Measurements from ENCODE around the gene ZNF385B. TPM values are rescaled to one million over a fixed set of nuclear protein-coding genes. Genes with fewer than 3 reads are reported as not detected.

The ZNF385B gene
- total and polyA plus RNA-seq, 10 of the 15 experiments (the other 5 are each of a cell fraction or from before 2014, with no cell fraction given) = not detected

DNA sequence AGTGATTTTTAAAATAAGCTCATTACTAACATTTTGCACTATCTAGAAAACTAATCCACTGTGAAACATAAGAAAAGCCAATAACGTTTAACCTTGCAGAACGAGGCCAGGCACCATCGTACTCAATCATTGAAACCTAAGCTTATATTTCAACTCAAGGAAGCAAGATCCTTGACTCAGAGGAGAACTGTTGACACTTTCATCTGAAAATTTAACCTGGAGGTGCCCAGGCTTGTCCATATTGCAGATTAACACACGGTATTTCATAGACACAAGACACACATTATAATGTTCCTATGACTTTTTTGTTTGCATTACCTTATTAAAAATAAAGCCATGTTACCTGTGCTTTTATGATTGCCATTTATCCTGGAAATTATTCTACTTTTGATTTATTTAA lies 89.6 kb downstream of the ZNF385B start:
- SMC1A ChIA-PET (ENCODE audit: uncharacterized antibody, unreplicated experiment) = interaction anchor here (1.3 kb wide), 1 partner anchor 28 kb away, joined by 5 read pairs; no protein-coding TSS in a partner anchor
- TF ChIP-seq, protein P1, sequence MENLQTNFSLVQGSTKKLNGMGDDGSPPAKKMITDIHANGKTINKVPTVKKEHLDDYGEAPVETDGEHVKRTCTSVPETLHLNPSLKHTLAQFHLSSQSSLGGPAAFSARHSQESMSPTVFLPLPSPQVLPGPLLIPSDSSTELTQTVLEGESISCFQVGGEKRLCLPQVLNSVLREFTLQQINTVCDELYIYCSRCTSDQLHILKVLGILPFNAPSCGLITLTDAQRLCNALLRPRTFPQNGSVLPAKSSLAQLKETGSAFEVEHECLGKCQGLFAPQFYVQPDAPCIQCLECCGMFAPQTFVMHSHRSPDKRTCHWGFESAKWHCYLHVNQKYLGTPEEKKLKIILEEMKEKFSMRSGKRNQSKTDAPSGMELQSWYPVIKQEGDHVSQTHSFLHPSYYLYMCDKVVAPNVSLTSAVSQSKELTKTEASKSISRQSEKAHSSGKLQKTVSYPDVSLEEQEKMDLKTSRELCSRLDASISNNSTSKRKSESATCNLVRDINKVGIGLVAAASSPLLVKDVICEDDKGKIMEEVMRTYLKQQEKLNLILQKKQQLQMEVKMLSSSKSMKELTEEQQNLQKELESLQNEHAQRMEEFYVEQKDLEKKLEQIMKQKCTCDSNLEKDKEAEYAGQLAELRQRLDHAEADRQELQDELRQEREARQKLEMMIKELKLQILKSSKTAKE (IDR thresholded peaks at IDR 0.05; ENCODE audit: low read depth, poor library complexity, severe bottlenecking) = no peak
- TF ChIP-seq BACH1 (IDR thresholded peaks at IDR 0.05; ENCODE audit: borderline replicate concordance) (no peak), MTA3 (IDR thresholded peaks at IDR 0.05; ENCODE audit: borderline replicate concordance, low read length) (no peak), EED (IDR thresholded peaks at IDR 0.05; ENCODE audit: low read depth) (no peak), PML (IDR thresholded peaks at IDR 0.05; ENCODE audit: low read length) (no peak), USF1 (IDR thresholded peaks at IDR 0.05; ENCODE audit: borderline replicate concordance, extremely low read length, insufficient read depth, low read depth, low read length) (no peak), PKNOX1 (IDR thresholded peaks at IDR 0.05) (no peak), SMAD1 (IDR thresholded peaks at IDR 0.05; ENCODE audit: low read depth, partially characterized antibody) (no peak), NFYA (IDR thresholded peaks at IDR 0.05; ENCODE audit: borderline replicate concordance, low read depth, low read length) (no peak)
- TF ChIP-seq, protein P2, sequence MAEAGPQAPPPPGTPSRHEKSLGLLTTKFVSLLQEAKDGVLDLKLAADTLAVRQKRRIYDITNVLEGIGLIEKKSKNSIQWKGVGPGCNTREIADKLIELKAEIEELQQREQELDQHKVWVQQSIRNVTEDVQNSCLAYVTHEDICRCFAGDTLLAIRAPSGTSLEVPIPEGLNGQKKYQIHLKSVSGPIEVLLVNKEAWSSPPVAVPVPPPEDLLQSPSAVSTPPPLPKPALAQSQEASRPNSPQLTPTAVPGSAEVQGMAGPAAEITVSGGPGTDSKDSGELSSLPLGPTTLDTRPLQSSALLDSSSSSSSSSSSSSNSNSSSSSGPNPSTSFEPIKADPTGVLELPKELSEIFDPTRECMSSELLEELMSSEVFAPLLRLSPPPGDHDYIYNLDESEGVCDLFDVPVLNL (IDR thresholded peaks at IDR 0.05; ENCODE audit: low read depth, low read length) = no peak
- TF ChIP-seq, protein P3, sequence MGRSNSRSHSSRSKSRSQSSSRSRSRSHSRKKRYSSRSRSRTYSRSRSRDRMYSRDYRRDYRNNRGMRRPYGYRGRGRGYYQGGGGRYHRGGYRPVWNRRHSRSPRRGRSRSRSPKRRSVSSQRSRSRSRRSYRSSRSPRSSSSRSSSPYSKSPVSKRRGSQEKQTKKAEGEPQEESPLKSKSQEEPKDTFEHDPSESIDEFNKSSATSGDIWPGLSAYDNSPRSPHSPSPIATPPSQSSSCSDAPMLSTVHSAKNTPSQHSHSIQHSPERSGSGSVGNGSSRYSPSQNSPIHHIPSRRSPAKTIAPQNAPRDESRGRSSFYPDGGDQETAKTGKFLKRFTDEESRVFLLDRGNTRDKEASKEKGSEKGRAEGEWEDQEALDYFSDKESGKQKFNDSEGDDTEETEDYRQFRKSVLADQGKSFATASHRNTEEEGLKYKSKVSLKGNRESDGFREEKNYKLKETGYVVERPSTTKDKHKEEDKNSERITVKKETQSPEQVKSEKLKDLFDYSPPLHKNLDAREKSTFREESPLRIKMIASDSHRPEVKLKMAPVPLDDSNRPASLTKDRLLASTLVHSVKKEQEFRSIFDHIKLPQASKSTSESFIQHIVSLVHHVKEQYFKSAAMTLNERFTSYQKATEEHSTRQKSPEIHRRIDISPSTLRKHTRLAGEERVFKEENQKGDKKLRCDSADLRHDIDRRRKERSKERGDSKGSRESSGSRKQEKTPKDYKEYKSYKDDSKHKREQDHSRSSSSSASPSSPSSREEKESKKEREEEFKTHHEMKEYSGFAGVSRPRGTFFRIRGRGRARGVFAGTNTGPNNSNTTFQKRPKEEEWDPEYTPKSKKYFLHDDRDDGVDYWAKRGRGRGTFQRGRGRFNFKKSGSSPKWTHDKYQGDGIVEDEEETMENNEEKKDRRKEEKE (IDR thresholded peaks at IDR 0.05) = no peak

More for the DNA sequence above, 89.6 kb downstream of the ZNF385B start:
- no TSS peak for BruUV-seq (replicated peaks)
- Histone ChIP-seq H3K4me2 (ENCODE audit: control insufficient read depth, insufficient read depth) (no peak overlapping the region), H3K27me3 (replicated peaks in 1 of 2; ENCODE audit: control insufficient read depth in 2 of 2, insufficient read depth in 2 of 2, low read length in 1 of 2) (peaks cover 0 to under 1% of the 10 kb centered on the region in 2 experiments; a peak in 2 of 4 replicates), H3K36me3 (ENCODE audit: control insufficient read depth in 2 of 2, insufficient read depth in 2 of 2, low read length in 1 of 2) (no peaks in the 10 kb centered on the region), H3K4me3 (no peak overlapping the region), H2AFZ (ENCODE audit: control insufficient read depth, low read depth, low read length) (no peak overlapping the region), H3K9me3 (replicated peaks; ENCODE audit: control insufficient read depth, insufficient read depth, low read length) (no peaks in the 10 kb centered on the region), H3K4me1 (ENCODE audit: control insufficient read depth, insufficient read depth, low read length) (no peaks in the 10 kb centered on the region), H3K9ac (ENCODE audit: control insufficient read depth, insufficient read depth, low read length) (no peak overlapping the region), H3K27ac (ENCODE audit: control insufficient read depth, insufficient read depth) (no peak overlapping the region), H4K20me1 (ENCODE audit: control insufficient read depth, insufficient read depth) (no peaks in the 10 kb centered on the region), H3K79me2 (ENCODE audit: control insufficient read depth, insufficient read depth, low read length) (no peaks in the 10 kb centered on the region)
- intact Hi-C loops (cut with micrococcal nuclease; ENCODE audit: unreplicated experiment) (no loop called here), in situ Hi-C loops (cut with MboI) (loop anchor here (25.0 kb wide), 2 partner anchors 559 to 1009 kb away; no protein-coding TSS in a partner anchor)
- ChIA-PET CTCF (no interaction called here), POLR2A (no interaction called here), RAD21 (ENCODE audit: unreplicated experiment) (no interaction called here)
- DNase-seq (ENCODE audit: low read depth, low spot score) = no peak
- 5% methylated on average over 4 of the region's 4 CpGs for WGBS (ENCODE audit: insufficient coverage, insufficient replicate concordance, low lambda C conversion rate, missing lambda C conversion rate)
- no peak for ATAC-seq
- no peak for FAIRE-seq
